MM.1S (cell line): ENCODE measurements around the gene TMEM169.
A peak's percentile ranks its signal among the peaks of the same experiment; 100 is the strongest.

Experiments
- DNase-seq: peaks from one replicate; pipeline ENCODE4 v3.0.0-alpha.2; 2015
- H2AFZ ChIP-seq: fragments of 300-600 bp; sonication (generic); 2 replicates; pipeline ENCODE4 v1.6.0; 2016; ENCODE audit warnings: antibody characterized with exemption, low read length
- H3F3A ChIP-seq: fragments of 300-600 bp; sonication (generic); 2 replicates; pipeline ENCODE4 v1.6.1; 2016; ENCODE audit warnings: mild to moderate bottlenecking, antibody characterized with exemption, low read length, moderate library complexity, mixed read lengths; ENCODE audit not compliant: insufficient read depth
- H3K27ac ChIP-seq: fragments of 300-600 bp; sonication (generic); 2 replicates; pipeline ENCODE4 v1.5.1; 2016; ENCODE audit warnings: mild to moderate bottlenecking, low read length
- H3K27me3 ChIP-seq: fragments of 300-600 bp; sonication (generic); replicated peaks from 2 replicates; pipeline ENCODE4 v1.6.0; 2016; ENCODE audit warnings: low read length; ENCODE audit not compliant: insufficient read depth
- H3K36me3 ChIP-seq: fragments of 300-600 bp; sonication (generic); replicated peaks from 2 replicates; pipeline ENCODE4 v1.6.1; 2016; ENCODE audit warnings: mild to moderate bottlenecking, low read length, mixed read lengths; ENCODE audit not compliant: insufficient read depth
- H3K4me1 ChIP-seq: fragments of 300-600 bp; sonication (generic); 2 replicates; pipeline ENCODE4 v1.6.1; 2016; ENCODE audit warnings: low read length, mixed read lengths
- H3K4me2 ChIP-seq: fragments of 300-600 bp; sonication (generic); 2 replicates; pipeline ENCODE4 v1.6.0; 2016; ENCODE audit warnings: low read depth, low read length
- H3K4me3 ChIP-seq: fragments of 300-600 bp; sonication (generic); 2 replicates; pipeline ENCODE4 v1.5.1; 2016; ENCODE audit warnings: low read length, mixed read lengths
- H3K79me2 ChIP-seq: fragments of 300-600 bp; sonication (generic); 2 replicates; pipeline ENCODE4 v1.6.1; 2016; ENCODE audit warnings: mixed run types, low read length, mixed read lengths
- H3K9ac ChIP-seq: fragments of 300-600 bp; sonication (generic); 2 replicates; pipeline ENCODE4 v1.6.1; 2016; ENCODE audit warnings: low read length, mixed read lengths
- H3K9me2 ChIP-seq: fragments of 300-600 bp; sonication (generic); replicated peaks from 2 replicates; pipeline ENCODE4 v1.6.1; 2016; ENCODE audit warnings: mild to moderate bottlenecking, low read length, mixed read lengths; ENCODE audit not compliant: insufficient read depth
- H3K9me3 ChIP-seq: fragments of 300-600 bp; sonication (generic); replicated peaks from 2 replicates; pipeline ENCODE4 v1.6.1; 2016; ENCODE audit warnings: mild to moderate bottlenecking, low read length, mixed read lengths; ENCODE audit not compliant: insufficient read depth
- H4K20me1 ChIP-seq: fragments of 300-600 bp; sonication (generic); 2 replicates; pipeline ENCODE4 v1.6.1; 2016; ENCODE audit warnings: mild to moderate bottlenecking, low read length, moderate library complexity, mixed read lengths; ENCODE audit not compliant: insufficient read depth
- EZH2 ChIP-seq: fragments of 300-600 bp; sonication (generic); optimal IDR thresholded peaks from 2 replicates; pipeline ENCODE3; 2017; ENCODE audit warnings: low read depth, mild to moderate bottlenecking, antibody characterized with exemption, low read length, mixed read lengths
- EZH2phosphoT487 ChIP-seq: fragments of 300-600 bp; sonication (generic); IDR thresholded peaks from 2 replicates; pipeline ENCODE4 v1.6.1; 2018; ENCODE audit warnings: antibody characterized with exemption, low read length
- TF ChIP-seq, protein P1 (sequence below): fragments of 300-600 bp; sonication (generic); IDR thresholded peaks from 2 replicates; pipeline ENCODE4 v1.5.1; 2016; ENCODE audit warnings: antibody characterized with exemption, low read length, mixed read lengths

Gene TMEM169

DNA sequence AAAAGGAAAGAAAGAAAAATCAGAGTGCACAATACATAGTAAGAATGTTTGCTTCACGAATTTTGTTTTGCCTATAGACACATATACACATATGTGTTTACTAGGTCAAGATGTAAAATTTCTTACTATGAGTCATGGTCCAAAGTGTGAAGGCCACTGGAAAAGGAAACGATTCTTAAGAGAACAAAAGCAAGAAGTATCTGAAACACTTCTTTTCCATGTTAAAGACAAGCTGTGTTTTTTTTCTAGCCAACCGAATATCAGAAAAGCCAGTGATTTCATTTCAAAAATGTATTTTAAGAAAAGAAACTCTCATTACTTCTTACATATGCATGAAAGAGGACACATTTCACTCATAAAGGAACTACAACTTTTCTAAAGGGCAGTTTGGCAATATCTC lies 25.0 kb upstream of the TMEM169 start:
- Histone ChIP-seq H3F3A (peaks cover 24% of the 10 kb centered on the region), H3K4me1 (peaks cover 29% of the 10 kb centered on the region), H3K4me2 (peak overlapping the region; percentile 75), H3K9me3 (no peaks in the 10 kb centered on the region), H3K9me2 (no peaks in the 10 kb centered on the region), H3K79me2 (no peaks in the 10 kb centered on the region), H3K27me3 (no peaks in the 10 kb centered on the region), H3K36me3 (no peaks in the 10 kb centered on the region), H3K9ac (peak overlapping the region; percentile 61; the same call in 1 of the 2 replicates), H3K4me3 (peak overlapping the region; percentile 62; the same call in 1 of the 2 replicates), H4K20me1 (no peaks in the 10 kb centered on the region), H3K27ac (peak overlapping the region; percentile 90; the same call in 1 of the 2 replicates), H2AFZ (no peak overlapping the region)
- peak; percentile 22 for DNase-seq
- TF ChIP-seq, protein P1, sequence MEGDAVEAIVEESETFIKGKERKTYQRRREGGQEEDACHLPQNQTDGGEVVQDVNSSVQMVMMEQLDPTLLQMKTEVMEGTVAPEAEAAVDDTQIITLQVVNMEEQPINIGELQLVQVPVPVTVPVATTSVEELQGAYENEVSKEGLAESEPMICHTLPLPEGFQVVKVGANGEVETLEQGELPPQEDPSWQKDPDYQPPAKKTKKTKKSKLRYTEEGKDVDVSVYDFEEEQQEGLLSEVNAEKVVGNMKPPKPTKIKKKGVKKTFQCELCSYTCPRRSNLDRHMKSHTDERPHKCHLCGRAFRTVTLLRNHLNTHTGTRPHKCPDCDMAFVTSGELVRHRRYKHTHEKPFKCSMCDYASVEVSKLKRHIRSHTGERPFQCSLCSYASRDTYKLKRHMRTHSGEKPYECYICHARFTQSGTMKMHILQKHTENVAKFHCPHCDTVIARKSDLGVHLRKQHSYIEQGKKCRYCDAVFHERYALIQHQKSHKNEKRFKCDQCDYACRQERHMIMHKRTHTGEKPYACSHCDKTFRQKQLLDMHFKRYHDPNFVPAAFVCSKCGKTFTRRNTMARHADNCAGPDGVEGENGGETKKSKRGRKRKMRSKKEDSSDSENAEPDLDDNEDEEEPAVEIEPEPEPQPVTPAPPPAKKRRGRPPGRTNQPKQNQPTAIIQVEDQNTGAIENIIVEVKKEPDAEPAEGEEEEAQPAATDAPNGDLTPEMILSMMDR = no peak
- no peak for TF ChIP-seq EZH2phosphoT487
- TF ChIP-seq EZH2 = no peak

DNA sequence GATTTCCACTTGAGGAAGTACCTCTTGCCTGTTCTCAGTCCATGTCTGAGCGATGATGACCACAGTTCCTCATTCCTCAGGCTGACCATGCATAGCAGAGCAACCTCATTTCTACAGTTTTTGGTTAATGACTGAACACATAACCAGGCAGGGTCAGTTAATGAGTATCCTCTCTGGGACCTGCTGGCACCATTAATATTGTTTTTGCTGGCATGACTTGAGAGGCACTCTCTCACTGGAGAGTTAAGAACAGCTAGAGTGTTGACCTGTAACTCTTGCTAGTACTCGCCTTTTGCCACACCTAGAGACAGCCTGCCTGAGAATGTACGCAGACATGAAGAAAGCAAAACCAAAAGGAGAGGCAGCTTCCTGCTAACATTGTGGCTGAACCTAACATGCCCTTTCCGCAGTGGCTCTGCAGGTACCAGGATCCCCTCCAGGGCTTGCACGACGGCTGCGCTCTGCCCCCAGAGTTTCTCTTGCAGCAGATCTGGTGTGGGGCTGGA lies 24.0 kb upstream of the TMEM169 start:
- H3K4me1 ChIP-seq = peaks cover 29% of the 10 kb centered on the region
- DNase-seq = peak; percentile 91
- H4K20me1 ChIP-seq = no peaks in the 10 kb centered on the region
- peaks cover 24% of the 10 kb centered on the region for H3F3A ChIP-seq
- no peaks in the 10 kb centered on the region for H3K9me2 ChIP-seq
- peak overlapping the region; percentile 48 for H2AFZ ChIP-seq
- peak overlapping the region; percentile 90 for H3K27ac ChIP-seq
- H3K9me3 ChIP-seq = no peaks in the 10 kb centered on the region
- TF ChIP-seq, protein P1 = peak; percentile 17
- no peak for TF ChIP-seq EZH2phosphoT487
- no peak for TF ChIP-seq EZH2
- H3K27me3 ChIP-seq = no peaks in the 10 kb centered on the region
- H3K79me2 ChIP-seq = no peaks in the 10 kb centered on the region
- H3K9ac ChIP-seq = peak overlapping the region; percentile 61; the same call in 1 of the 2 replicates
- no peaks in the 10 kb centered on the region for H3K36me3 ChIP-seq
- peak overlapping the region; percentile 75 for H3K4me2 ChIP-seq
- H3K4me3 ChIP-seq = peak overlapping the region; percentile 62

DNA sequence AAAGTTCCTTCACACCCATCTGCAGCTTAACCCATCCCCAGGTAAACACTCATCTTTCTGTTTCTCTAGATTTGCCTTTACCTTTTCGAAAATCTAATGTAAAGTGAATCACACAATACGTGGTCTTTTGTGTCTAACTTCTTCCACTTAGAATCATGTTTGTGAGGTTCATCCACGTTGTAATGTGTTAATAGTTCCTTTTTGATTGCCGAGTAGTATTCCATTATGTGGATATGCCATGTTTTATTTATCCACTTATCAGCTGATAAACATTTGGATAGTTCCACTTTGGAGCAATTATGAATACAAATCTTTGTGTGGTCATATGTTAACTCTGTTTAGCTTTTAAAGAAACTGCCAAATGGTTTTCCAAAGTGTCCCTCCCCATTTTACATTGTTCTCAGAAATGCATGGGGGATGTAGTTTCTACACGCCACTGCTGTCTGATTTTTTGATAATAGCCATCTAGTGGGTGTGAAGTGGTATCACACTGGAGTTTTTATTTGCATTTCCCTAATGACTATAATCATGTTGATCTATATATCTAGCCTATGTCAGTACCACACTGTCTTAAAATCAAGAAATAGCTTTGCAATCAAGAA lies 22.4 kb upstream of the TMEM169 start:
- peaks cover 24% of the 10 kb centered on the region for H3F3A ChIP-seq
- no peaks in the 10 kb centered on the region for H3K36me3 ChIP-seq
- no peaks in the 10 kb centered on the region for H3K79me2 ChIP-seq
- peak overlapping the region; percentile 75; the same call in 1 of the 2 replicates for H3K4me2 ChIP-seq
- peak; percentile 37 for DNase-seq
- H3K9ac ChIP-seq = no peak overlapping the region
- TF ChIP-seq EZH2 = no peak
- TF ChIP-seq, protein P1 = peak; percentile 47
- no peak for TF ChIP-seq EZH2phosphoT487
- H4K20me1 ChIP-seq = no peaks in the 10 kb centered on the region
- H3K9me2 ChIP-seq = no peaks in the 10 kb centered on the region
- no peak overlapping the region for H3K4me3 ChIP-seq
- H3K27ac ChIP-seq = no peak overlapping the region
- no peaks in the 10 kb centered on the region for H3K9me3 ChIP-seq
- peaks cover 29% of the 10 kb centered on the region for H3K4me1 ChIP-seq
- H2AFZ ChIP-seq = no peak overlapping the region
- H3K27me3 ChIP-seq = no peaks in the 10 kb centered on the region
